HG03439 (cell line): Measurements from ENCODE around the gene WDFY4.

ENCODE experiments used
- ATAC-seq: cut with Tn5 transposase; IDR thresholded peaks from one replicate; pipeline ENCODE4 v1.9.1; 2021; ENCODE audit warnings: mild to moderate bottlenecking, moderate library complexity; ENCODE audit not compliant: unreplicated experiment

The WDFY4 gene

GRCh38 chr10:48653944-48654698, 30.6 kb upstream of the WDFY4 start:
- ATAC-seq: no peak

GRCh38 chr10:48655411-48656240, 29.0 kb upstream of the WDFY4 start:
- ATAC-seq: peak; percentile 14

- peak; percentile 79 for ATAC-seq
These were observed 28.3 kb upstream of the WDFY4 start for GRCh38 chr10:48656241-48656913.

GRCh38 chr10:48656914-48657305, 27.8 kb upstream of the WDFY4 start:
- ATAC-seq: no peak

- no peak for ATAC-seq
These were observed 27.3 kb upstream of the WDFY4 start for GRCh38 chr10:48657416-48657815.

GRCh38 chr10:48658243-48658974, 26.3 kb upstream of the WDFY4 start:
- peak; percentile 29 for ATAC-seq

GRCh38 chr10:48658975-48659269, 25.8 kb upstream of the WDFY4 start:
- ATAC-seq: no peak

GRCh38 chr10:48659790-48660189, 24.9 kb upstream of the WDFY4 start:
- no peak for ATAC-seq

- ATAC-seq: no peak
These were observed 23.2 kb upstream of the WDFY4 start for GRCh38 chr10:48661441-48661840.

- peak; percentile 38 for ATAC-seq
These were observed 16.6 kb upstream of the WDFY4 start for GRCh38 chr10:48667960-48668590.

- ATAC-seq: peak; percentile 58
These were observed 13.4 kb upstream of the WDFY4 start for GRCh38 chr10:48670978-48671913.

- ATAC-seq: peak; percentile 47
These were observed 12.6 kb upstream of the WDFY4 start for GRCh38 chr10:48671914-48672595.

GRCh38 chr10:48672596-48673265, 11.9 kb upstream of the WDFY4 start:
- peak; percentile 26 for ATAC-seq

- no peak for ATAC-seq
These were observed 7.0 kb upstream of the WDFY4 start for GRCh38 chr10:48677625-48678024.

- ATAC-seq: no peak
These were observed 6.6 kb upstream of the WDFY4 start for GRCh38 chr10:48678041-48678440.

GRCh38 chr10:48681740-48682139, 2.9 kb upstream of the WDFY4 start:
- ATAC-seq: no peak

- ATAC-seq: no peak
These were observed 2.4 kb upstream of the WDFY4 start for GRCh38 chr10:48682265-48682664.

GRCh38 chr10:48683424-48683823, 1.2 kb upstream of the WDFY4 start:
- ATAC-seq: no peak
